Measurements from ENCODE around the gene TTLL10.

DNA sequence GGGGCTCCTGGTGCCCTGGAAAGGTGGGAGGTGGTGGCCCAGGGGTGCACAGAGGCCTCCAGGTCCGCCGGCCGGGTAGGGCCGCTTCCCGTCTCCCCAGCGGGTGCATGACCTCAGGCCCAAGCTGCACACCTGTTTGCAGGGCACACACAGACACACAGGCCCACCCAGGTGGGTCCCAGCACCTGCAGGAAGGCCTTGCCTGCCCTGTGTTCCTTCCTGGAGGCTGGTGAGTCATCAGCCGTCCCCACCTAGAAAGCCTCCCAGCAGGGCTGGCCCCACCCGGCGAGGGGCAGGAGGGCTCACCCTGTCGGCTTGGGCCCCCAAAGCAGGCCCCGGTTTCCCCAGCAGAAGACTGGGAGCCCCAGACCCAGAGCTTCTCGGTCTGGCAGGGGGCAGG, 23.6 kb upstream of the TTLL10 start:
- TF ChIP-seq POLR2A (IDR thresholded peaks at IDR 0.05) (no peak), CTCF (IDR thresholded peaks at IDR 0.05) (no peak)
